Adipocyte (in vitro differentiated cells): ENCODE data around the gene UBASH3A.

Experiments used
- DNase-seq: peaks from one replicate; pipeline ENCODE4 v3.0.0-alpha.2; 2015; ENCODE audit warnings: low read depth
- H3K27me3 ChIP-seq: replicated peaks from 2 replicates; pipeline ENCODE4 v1.7.0; 2013; ENCODE audit warnings: mild to moderate bottlenecking, low read length, moderate library complexity; ENCODE audit not compliant: control insufficient read depth, insufficient read depth
- H3K36me3 ChIP-seq: 2 replicates; pipeline ENCODE4 v1.7.0; 2013; ENCODE audit warnings: low read length, mild to moderate bottlenecking, moderate library complexity; ENCODE audit not compliant: control insufficient read depth, insufficient read depth, severe bottlenecking
- H3K4me1 ChIP-seq: 2 replicates; pipeline ENCODE4 v1.7.0; 2013; ENCODE audit warnings: mild to moderate bottlenecking, low read length, moderate library complexity; ENCODE audit not compliant: control insufficient read depth, insufficient read depth
- H3K4me3 ChIP-seq: 2 replicates; pipeline ENCODE4 v1.7.0; 2013; ENCODE audit warnings: mild to moderate bottlenecking, low read length, moderate library complexity
- H3K9ac ChIP-seq: 2 replicates; pipeline ENCODE4 v1.7.0; 2013; ENCODE audit warnings: mild to moderate bottlenecking, low read length, moderate library complexity
- H3K9me3 ChIP-seq: 2 replicates; pipeline ENCODE4 v1.7.0; 2013; ENCODE audit warnings: mild to moderate bottlenecking, low read length, moderate library complexity; ENCODE audit not compliant: control insufficient read depth

Gene UBASH3A

DNA sequence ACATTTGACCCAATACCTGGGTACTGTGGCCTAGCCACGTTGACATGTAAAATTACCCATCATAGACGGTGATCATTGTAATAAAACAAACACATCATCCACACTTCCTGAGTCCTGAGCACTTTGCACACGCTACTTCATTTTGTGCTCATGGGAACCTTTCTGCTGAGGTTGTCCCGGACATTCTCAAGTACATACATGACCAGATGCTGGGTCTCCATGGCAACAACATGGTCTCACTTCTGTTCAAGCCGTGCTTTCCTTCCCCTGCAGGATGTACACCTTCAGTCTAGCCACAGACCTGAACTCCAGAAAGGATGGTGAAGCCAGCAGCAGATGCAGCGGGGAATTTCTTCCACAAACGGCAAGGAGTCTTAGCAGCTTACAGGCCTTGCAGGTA is 22.7 kb downstream of the UBASH3A start:
- Histone ChIP-seq H3K4me3 (no peak overlapping the region), H3K36me3 (no peaks in the 10 kb centered on the region), H3K9ac (no peak overlapping the region), H3K4me1 (no peaks in the 10 kb centered on the region), H3K27me3 (peaks cover 68% of the 10 kb centered on the region), H3K9me3 (peaks cover 2% of the 10 kb centered on the region)
- DNase-seq: no peak

DNA sequence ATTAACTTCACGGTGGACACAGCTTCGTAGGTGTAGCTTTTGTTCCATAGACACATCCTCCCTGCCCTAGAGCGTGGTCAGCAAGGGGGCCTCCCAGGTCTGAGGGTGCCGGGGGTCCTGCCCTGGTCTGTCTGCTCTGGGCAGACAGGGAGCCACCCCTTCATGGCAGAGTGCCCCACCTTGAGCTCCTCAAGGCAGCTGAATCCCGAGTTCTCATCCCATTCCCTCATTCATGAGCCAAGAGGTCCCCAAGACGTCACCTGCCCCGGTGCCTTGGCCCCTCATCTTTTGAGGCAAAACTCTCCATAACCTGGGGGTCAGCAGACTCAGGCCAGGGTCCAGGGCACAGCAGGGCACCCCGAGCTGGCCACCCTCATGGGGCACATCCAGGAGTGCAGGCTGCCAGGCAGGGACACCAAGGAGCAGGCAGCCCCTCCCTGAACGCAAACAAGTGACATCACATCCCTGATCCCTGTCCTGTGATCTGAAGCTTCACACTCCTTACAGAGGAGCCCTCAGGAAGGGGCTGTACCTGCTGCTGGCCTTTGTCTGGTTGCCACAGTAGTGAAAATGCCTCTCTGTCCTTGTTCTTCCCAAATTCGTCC is 23.3 kb downstream of the UBASH3A start:
- Histone ChIP-seq H3K36me3 (no peaks in the 10 kb centered on the region), H3K4me3 (no peak overlapping the region), H3K4me1 (no peaks in the 10 kb centered on the region), H3K27me3 (peaks cover 62% of the 10 kb centered on the region), H3K9ac (no peak overlapping the region), H3K9me3 (peaks cover 2% of the 10 kb centered on the region)
- no peak for DNase-seq

DNA sequence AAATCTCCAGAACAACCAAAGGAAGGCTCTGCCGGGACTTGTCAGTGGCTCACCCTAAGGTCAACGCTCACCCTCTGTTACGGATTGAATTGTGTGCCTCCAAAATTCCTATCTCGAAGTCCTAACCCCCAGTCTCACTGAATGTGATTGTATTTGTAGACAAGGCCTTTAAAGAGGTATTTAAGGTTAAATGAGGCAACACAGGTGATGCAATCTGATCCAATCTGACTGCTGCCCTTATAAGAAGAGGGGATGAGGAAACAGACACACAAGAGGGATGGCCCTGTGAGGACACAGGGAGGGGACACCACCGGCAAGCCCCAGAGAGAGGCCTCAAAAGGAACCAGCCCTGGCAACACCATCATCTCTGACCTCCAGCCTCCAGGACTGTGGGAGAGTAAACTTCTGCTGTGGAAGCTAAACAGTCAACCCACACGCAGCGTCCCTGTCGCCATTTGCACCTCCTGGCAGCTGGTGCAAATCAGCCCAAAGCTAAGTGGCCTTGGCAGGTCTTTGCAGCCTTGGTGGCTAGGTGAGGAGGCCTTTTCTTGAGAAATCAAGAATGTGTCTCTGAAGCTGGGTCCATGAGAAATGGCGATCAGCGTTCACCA is 24.2 kb downstream of the UBASH3A start:
- H3K4me3 ChIP-seq: no peak overlapping the region
- H3K9ac ChIP-seq: no peak overlapping the region
- DNase-seq: no peak
- H3K9me3 ChIP-seq: peaks cover 11% of the 10 kb centered on the region
- no peaks in the 10 kb centered on the region for H3K36me3 ChIP-seq
- H3K27me3 ChIP-seq: peaks cover 55% of the 10 kb centered on the region
- H3K4me1 ChIP-seq: no peaks in the 10 kb centered on the region

DNA sequence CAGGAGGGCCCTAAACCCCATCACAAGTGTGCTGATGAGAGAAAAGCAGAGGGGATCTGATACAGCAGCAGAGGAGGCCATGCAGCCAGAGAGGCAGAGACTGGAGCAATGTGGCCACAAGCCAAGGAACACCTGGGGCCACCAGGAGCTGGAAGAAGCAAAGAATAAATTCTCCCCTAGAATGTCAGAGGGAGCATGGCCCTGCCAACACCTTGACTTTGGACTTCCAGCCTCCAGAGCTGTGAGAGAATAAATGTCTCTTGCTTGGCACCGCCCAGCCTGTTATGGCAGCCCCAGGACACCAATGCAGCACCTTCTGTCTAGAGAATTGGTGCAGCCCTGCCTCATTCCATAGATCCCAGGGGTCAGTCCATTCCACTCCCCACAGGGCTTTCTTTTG is 25.3 kb downstream of the UBASH3A start:
- no peak overlapping the region for H3K9ac ChIP-seq
- no peak for DNase-seq
- H3K4me3 ChIP-seq: no peak overlapping the region
- H3K36me3 ChIP-seq: no peaks in the 10 kb centered on the region
- no peaks in the 10 kb centered on the region for H3K4me1 ChIP-seq
- H3K27me3 ChIP-seq: peaks cover 44% of the 10 kb centered on the region
- peaks cover 17% of the 10 kb centered on the region for H3K9me3 ChIP-seq

DNA sequence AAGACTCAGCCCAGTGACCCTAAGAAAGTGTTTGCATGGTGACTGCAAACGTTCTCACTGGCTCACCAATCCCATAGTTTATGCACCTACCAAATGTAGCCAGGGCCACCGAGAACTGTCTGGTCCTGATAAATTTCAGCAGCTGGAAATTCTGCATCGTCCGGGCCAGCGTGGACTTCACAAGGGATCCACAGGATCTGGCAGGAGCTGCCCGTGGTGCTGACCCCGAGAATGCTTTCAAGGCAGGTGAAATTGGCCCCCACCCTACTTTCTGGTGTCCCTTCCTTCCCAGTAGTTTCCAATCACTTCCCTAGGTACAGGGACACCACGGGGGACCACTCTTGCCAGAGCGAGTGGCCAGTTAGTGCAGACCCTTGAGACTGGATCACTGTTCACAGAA is 26.2 kb downstream of the UBASH3A start:
- Histone ChIP-seq H3K27me3 (peaks cover 36% of the 10 kb centered on the region), H3K4me1 (no peaks in the 10 kb centered on the region), H3K4me3 (no peak overlapping the region), H3K9me3 (peaks cover 17% of the 10 kb centered on the region), H3K9ac (no peak overlapping the region), H3K36me3 (no peaks in the 10 kb centered on the region)
- no peak for DNase-seq

DNA sequence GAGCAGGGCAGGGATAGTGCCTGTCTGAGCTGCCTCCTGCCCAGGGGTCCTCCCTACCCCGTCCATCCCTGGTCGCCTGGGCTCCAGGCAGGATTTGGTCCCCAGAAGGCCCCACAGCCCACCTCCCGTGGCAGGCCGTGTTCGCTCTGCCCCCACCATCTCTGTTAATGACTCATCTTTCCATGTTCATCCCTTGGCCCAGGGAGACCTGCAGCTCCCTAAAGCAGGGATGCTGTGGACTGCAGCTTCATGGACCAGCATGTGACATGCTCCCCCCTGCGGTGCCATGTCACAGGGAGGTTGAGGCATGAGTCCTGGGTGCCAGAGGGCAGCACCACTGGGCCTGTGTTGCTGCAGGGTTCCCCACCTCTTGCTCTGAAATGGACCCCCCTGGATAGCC is 26.8 kb downstream of the UBASH3A start:
- Histone ChIP-seq H3K4me3 (no peak overlapping the region), H3K4me1 (no peaks in the 10 kb centered on the region), H3K36me3 (no peaks in the 10 kb centered on the region), H3K27me3 (peaks cover 29% of the 10 kb centered on the region), H3K9me3 (peaks cover 17% of the 10 kb centered on the region), H3K9ac (no peak overlapping the region)
- no peak for DNase-seq

DNA sequence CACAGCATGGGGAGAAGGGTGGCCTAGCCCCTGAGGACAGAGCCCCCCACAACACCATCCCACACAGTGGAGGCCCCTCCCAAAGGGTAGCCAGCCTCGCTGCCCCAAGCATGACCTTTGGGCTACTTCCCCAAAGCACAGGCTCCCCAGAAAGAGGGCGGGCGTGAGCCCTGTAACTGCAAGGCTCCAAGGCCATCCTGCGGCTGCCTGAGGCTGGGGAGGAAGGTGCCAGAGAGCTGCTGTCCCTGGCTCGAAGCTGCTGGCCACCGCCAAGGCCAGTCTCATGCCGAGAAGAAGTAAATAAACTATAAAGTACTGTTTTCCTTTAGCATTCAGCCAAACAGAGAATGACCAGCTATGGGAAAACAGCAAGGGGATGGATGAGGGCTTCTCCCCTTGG is 27.5 kb downstream of the UBASH3A start:
- Histone ChIP-seq H3K4me3 (no peak overlapping the region), H3K4me1 (no peaks in the 10 kb centered on the region), H3K36me3 (no peaks in the 10 kb centered on the region), H3K27me3 (peaks cover 24% of the 10 kb centered on the region), H3K9me3 (peaks cover 17% of the 10 kb centered on the region), H3K9ac (no peak overlapping the region)
- DNase-seq: no peak

DNA sequence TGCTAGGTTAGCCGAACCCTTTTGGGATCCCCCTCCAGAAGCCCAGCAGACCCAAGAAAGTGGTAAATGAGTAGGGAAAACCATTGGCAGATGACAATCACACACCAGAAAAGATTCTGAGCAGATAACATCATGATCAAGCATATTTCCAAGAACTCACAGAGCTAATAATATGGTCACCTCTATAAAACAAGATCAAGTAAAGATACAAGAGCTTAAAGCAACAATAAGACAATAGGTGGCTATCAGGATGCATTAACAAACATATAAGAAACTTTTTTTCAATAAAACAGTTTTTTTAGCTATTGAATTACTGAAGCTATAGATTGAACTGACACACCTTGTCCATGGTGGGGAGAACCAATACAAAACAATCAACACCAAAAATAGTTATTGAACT is 29.0 kb downstream of the UBASH3A start:
- no peaks in the 10 kb centered on the region for H3K4me1 ChIP-seq
- no peak overlapping the region for H3K9ac ChIP-seq
- peaks cover 17% of the 10 kb centered on the region for H3K27me3 ChIP-seq
- DNase-seq: no peak
- peaks cover 19% of the 10 kb centered on the region for H3K9me3 ChIP-seq
- no peaks in the 10 kb centered on the region for H3K36me3 ChIP-seq
- H3K4me3 ChIP-seq: no peak overlapping the region

DNA sequence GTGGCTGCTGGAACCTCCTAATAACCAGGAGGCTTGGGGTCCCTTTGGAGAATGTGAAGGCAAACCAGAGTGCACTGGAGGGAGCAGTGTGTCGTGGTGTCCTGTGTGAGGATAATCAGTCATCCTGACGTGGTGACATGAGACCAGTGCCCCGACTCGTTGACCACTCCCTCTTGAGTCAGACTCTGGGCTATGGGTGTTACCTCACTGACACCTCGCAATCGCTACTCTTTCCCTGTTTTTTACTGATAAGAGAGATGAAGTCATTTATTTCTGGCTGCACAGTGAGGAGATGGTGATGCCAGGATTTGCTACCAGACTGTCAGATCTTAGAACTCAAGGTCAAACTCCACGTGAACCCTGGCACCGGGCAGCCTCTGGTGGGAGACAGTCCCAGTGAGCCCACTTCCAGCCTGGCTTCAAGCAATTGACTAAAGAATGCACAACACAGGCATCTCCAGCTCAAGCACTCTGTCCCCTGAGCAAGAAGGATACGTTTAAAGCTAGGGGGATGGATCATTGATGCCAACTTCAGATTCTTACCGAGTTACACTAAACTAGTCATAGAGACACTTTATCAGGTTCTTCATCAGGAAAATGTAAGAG is 30.3 kb downstream of the UBASH3A start:
- H3K4me3 ChIP-seq: no peak overlapping the region
- no peaks in the 10 kb centered on the region for H3K36me3 ChIP-seq
- no peak for DNase-seq
- H3K9me3 ChIP-seq: peaks cover 19% of the 10 kb centered on the region
- no peak overlapping the region for H3K9ac ChIP-seq
- no peaks in the 10 kb centered on the region for H3K4me1 ChIP-seq
- peaks cover 9% of the 10 kb centered on the region for H3K27me3 ChIP-seq

DNA sequence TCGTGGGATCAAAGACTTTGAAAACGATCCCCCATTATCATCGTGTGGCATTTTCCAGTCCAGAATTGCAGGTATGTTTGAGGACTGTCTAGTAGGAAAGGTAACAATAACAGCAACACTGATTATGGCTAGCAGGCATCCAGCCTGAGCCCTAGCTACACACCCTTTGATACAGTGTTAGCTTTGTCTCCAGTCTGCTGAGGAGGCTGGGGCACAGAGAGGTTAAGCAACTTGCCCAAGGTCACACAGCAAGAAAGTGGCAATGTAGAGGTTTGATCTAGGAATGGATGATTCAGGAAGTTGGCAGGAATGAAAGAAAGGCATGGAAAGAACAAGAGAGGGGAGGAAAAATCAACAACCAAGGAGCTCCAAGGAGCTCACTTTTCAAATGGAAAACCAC is 31.2 kb downstream of the UBASH3A start:
- Histone ChIP-seq H3K9me3 (peaks cover 19% of the 10 kb centered on the region), H3K36me3 (no peaks in the 10 kb centered on the region), H3K4me3 (no peak overlapping the region), H3K4me1 (no peaks in the 10 kb centered on the region), H3K9ac (no peak overlapping the region), H3K27me3 (peaks cover 7% of the 10 kb centered on the region)
- DNase-seq: no peak

DNA sequence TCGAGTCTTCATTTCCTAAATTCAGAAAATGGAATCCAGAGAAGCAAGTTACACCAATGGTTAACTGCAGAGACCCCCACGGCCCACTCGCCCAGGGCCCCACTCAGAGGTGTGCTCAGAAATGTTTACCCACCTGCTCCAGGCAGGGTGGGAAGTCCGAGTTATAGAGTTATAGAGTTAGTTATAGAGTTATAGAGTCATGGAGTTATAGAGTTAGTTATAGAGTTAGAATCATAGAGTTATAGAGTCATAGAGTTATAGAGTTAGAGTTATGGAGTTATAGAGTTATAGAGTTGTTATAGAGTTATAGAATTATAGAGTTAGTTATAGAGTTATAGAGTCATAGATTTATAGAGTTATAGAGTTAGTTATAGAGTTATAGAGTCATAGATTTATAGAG is 31.7 kb downstream of the UBASH3A start:
- no peaks in the 10 kb centered on the region for H3K36me3 ChIP-seq
- no peak overlapping the region for H3K9ac ChIP-seq

More for the DNA sequence above, 31.7 kb downstream of the UBASH3A start:
- H3K9me3 ChIP-seq: peaks cover 19% of the 10 kb centered on the region
- no peak for DNase-seq
- H3K4me3 ChIP-seq: no peak overlapping the region
- H3K4me1 ChIP-seq: no peaks in the 10 kb centered on the region
- H3K27me3 ChIP-seq: peaks cover 7% of the 10 kb centered on the region
